Progenitor cell of endocrine pancreas (in vitro differentiated cells): ENCODE results near the gene TOX4. TPM values are rescaled to one million over a fixed set of nuclear protein-coding genes. Genes with fewer than 3 reads are reported as not detected.

Source experiments
- DNase-seq: peaks from one replicate; pipeline ENCODE4 v3.0.0; 2021; ENCODE audit warnings: low spot score; ENCODE audit not compliant: unreplicated experiment
- H3K27ac Mint-ChIP-seq: 2 replicates; pipeline ENCODE4 v1.8.0; 2021; ENCODE audit warnings: mild to moderate bottlenecking, moderate library complexity, mixed read lengths
- H3K27me3 Mint-ChIP-seq: 2 replicates; pipeline ENCODE4 v1.8.0; 2021; ENCODE audit warnings: mixed read lengths
- H3K36me3 Mint-ChIP-seq: 2 replicates; pipeline ENCODE4 v1.8.0; 2022; ENCODE audit warnings: mixed read lengths; ENCODE audit not compliant: insufficient read depth
- H3K4me1 Mint-ChIP-seq: 2 replicates; pipeline ENCODE4 v1.8.0; 2021; ENCODE audit warnings: low read depth, mixed read lengths
- H3K4me3 Mint-ChIP-seq: 2 replicates; pipeline ENCODE4 v1.8.0; 2021; ENCODE audit warnings: low read depth, mild to moderate bottlenecking, moderate library complexity, mixed read lengths
- H3K9me3 Mint-ChIP-seq: 2 replicates; pipeline ENCODE4 v1.8.0; 2021; ENCODE audit warnings: low read depth, mixed read lengths
- total RNA-seq: library from RNA; stranded (reverse); gene quantifications from 2 replicates; pipeline ENCODE4 v1.2.1, GENCODE V29; 2021
- TF ChIP-seq, protein P1 (sequence below): fragments of 200-600 bp; sonication (generic); IDR thresholded peaks from one replicate; pipeline ENCODE4 v1.5.0; 2021; ENCODE audit warnings: antibody characterized with exemption, mild to moderate bottlenecking; ENCODE audit not compliant: unreplicated experiment

TOX4 gene
- total RNA-seq, 1 donor from 2014 or later: 71.8 TPM

DNA sequence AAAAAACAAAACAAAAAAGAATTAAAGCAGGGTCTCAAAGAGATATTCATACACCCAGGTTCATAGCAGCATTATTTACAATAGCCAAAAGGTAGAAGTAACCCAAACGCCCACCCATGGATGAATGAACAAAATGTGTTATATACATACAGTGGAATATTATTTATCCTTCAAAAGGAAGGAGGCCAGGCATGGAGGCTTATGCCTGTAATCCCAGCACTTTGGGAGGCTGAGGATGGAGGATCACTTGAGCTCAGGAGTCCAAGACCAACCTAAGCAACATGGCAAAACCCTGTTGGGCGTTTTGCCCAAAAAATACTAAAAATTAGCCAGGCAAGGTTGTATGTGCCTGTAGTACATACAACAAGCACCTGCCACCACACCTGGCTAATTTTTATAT, 29.6 kb downstream of the TOX4 start:
- no peak for DNase-seq
- H3K27ac Mint-ChIP-seq: no peak overlapping the region
- no peaks in the 10 kb centered on the region for H3K27me3 Mint-ChIP-seq
- peaks cover 15% of the 10 kb centered on the region for H3K36me3 Mint-ChIP-seq
- TF ChIP-seq, protein P1, sequence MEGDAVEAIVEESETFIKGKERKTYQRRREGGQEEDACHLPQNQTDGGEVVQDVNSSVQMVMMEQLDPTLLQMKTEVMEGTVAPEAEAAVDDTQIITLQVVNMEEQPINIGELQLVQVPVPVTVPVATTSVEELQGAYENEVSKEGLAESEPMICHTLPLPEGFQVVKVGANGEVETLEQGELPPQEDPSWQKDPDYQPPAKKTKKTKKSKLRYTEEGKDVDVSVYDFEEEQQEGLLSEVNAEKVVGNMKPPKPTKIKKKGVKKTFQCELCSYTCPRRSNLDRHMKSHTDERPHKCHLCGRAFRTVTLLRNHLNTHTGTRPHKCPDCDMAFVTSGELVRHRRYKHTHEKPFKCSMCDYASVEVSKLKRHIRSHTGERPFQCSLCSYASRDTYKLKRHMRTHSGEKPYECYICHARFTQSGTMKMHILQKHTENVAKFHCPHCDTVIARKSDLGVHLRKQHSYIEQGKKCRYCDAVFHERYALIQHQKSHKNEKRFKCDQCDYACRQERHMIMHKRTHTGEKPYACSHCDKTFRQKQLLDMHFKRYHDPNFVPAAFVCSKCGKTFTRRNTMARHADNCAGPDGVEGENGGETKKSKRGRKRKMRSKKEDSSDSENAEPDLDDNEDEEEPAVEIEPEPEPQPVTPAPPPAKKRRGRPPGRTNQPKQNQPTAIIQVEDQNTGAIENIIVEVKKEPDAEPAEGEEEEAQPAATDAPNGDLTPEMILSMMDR: no peak
- no peaks in the 10 kb centered on the region for H3K9me3 Mint-ChIP-seq
- H3K4me3 Mint-ChIP-seq: no peak overlapping the region
- H3K4me1 Mint-ChIP-seq: peaks cover 13% of the 10 kb centered on the region

DNA sequence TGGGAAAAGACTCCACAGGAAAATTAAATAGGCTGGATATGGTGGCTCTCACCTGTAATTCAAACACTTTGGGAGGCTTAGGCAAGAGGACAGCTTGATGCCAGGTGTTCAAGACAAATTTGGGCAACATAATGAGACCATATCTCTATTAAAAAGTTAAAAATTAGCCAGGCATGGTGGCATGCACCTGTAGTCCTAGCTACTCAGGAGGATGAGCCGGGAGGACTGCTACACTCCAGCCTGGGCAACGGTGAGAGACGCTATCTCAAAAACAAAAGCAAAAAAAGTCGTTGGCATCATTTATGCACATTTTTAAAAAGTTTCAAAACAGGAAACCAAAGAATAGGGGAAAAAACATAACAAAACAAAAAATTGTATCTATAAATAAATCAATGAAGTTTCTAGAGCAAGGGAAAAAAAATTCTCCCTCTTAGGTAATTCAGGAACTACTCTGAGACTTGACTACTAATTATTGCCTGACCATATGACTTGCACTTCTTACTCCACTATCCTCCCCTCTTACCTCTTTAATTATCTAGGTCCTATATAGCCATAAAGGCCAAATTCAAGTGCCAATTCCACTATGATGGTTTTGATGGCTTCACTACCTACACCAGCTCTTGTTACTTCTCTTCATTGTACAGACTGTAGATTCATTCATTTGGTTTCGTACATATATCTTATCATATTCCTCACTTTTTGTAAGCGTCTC, 32.6 kb downstream of the TOX4 start:
- H3K27ac Mint-ChIP-seq: peak overlapping the region; percentile 98
- no peaks in the 10 kb centered on the region for H3K27me3 Mint-ChIP-seq
- H3K4me3 Mint-ChIP-seq: peak overlapping the region; percentile 98
- TF ChIP-seq, protein P1: no peak
- no peak for DNase-seq
- peaks cover 28% of the 10 kb centered on the region for H3K4me1 Mint-ChIP-seq
- H3K36me3 Mint-ChIP-seq: peaks cover 10% of the 10 kb centered on the region
- no peaks in the 10 kb centered on the region for H3K9me3 Mint-ChIP-seq

DNA sequence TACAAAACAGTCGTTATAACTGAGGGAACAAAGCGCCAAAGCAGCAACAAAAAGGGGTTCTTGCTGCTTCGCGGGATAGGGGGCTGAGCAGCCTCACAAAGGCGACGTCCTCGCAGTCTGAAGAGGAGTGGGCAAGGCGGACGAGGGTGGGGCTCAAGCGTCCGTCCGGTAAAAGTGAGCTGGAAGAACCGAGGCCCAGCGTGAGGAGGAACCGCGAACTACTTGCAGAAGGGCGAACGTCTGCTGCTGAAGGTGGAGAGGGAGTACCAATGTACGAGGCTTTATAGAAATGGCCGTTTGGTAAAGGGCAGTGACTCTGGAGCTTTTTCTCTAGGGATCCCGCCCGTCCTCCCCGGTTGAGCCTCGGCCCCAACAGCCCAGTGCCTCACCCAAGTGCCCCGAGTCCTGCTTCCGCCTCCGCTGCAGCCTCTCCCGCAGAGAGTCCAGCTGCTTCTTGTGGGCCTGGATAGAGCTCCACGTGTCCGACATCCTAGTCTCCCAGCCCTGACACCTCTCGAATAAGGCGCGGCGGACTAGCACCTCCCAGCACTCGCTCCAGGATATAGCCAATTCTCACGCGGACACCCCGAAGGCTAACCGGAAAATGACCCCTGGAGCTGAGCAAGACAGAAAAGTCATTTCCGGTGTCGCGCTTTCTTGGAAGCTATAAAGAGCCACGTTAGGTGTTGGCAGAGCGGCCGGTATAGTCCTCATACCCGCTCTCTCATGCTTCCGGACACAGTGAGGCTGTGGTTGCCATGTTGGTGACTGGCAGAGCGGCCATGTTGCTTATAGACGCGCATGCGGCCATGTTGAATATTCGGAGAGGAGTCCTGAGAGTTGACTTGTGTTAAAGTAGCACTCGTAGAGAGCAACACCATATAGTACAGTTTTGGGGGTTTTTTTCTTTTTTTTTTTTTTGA, 34.0 kb downstream of the TOX4 start, which contains the start of gene METTL3:
Gene METTL3, minus strand, starts transcription at position 606 of the 923 bp plus-strand sequence. Its CDS starts 117 bp downstream, at position 489.
- TF ChIP-seq, protein P1: no peak

DNA sequence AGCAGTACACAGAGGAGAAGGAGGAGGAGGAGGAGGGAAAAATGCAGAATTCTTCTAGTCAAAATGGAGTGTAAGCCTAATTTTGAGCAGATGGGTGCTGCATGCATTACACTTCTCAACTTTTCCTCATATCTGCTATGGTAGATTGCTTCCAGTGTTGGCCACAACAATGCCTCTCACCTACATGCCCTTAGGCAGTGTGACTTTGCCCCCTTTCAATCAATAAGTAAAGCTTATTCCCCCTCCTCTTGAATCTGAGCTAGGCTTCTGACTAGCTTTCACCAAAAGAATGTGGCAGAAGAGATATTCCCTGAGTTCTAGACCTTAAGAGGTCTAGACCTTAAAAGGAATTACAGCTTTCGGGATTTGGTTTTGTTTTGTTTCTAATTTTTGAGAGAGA, 37.3 kb downstream of the TOX4 start:
- no peak for DNase-seq
- peak overlapping the region; percentile 71 for H3K27ac Mint-ChIP-seq
- TF ChIP-seq, protein P1: no peak
- peaks cover 30% of the 10 kb centered on the region for H3K4me1 Mint-ChIP-seq
- no peaks in the 10 kb centered on the region for H3K27me3 Mint-ChIP-seq
- no peak overlapping the region for H3K4me3 Mint-ChIP-seq
- H3K9me3 Mint-ChIP-seq: no peaks in the 10 kb centered on the region
- no peaks in the 10 kb centered on the region for H3K36me3 Mint-ChIP-seq

More for the DNA sequence above, 34.0 kb downstream of the TOX4 start, which contains the start of gene METTL3:
- peak within 1 kb of the TSS; percentile 98 for H3K27ac Mint-ChIP-seq
- H3K9me3 Mint-ChIP-seq: no peaks in the 10 kb centered on the region
- H3K27me3 Mint-ChIP-seq: no peaks in the 10 kb centered on the region
- DNase-seq: peak; percentile 79
- H3K4me1 Mint-ChIP-seq: peaks cover 28% of the 10 kb centered on the region
- H3K36me3 Mint-ChIP-seq: peaks cover 10% of the 10 kb centered on the region
- H3K4me3 Mint-ChIP-seq: peak within 1 kb of the TSS; percentile 98

DNA sequence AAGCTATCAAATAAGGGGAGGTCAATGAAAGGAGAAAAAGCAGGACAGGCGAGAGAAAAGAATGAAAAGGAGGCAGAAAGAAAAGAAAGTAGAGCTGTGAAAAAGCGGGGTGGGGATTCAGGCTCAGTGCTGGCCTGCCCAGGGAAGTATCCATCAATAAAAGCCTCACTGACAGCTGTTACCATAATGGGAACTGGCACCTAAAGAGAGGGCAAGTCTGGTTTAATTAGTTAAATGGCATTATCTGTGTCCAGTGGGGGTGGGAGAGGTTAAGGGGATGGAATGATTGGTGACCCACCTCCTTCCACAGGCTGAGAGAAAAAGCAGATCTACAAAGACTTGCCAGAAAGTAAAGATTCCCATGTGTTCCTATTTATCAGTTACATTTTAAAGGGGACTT, 41.7 kb downstream of the TOX4 start:
- no peak for DNase-seq
- peaks cover 34% of the 10 kb centered on the region for H3K4me1 Mint-ChIP-seq
- TF ChIP-seq, protein P1: no peak

More for the DNA sequence above, 41.7 kb downstream of the TOX4 start:
- no peaks in the 10 kb centered on the region for H3K27me3 Mint-ChIP-seq
- H3K4me3 Mint-ChIP-seq: no peak overlapping the region
- H3K27ac Mint-ChIP-seq: peak overlapping the region; percentile 30
- H3K9me3 Mint-ChIP-seq: no peaks in the 10 kb centered on the region
- peaks cover 17% of the 10 kb centered on the region for H3K36me3 Mint-ChIP-seq
